ENCODE data around the gene UBL4B.

- TF ChIP-seq, protein P1, sequence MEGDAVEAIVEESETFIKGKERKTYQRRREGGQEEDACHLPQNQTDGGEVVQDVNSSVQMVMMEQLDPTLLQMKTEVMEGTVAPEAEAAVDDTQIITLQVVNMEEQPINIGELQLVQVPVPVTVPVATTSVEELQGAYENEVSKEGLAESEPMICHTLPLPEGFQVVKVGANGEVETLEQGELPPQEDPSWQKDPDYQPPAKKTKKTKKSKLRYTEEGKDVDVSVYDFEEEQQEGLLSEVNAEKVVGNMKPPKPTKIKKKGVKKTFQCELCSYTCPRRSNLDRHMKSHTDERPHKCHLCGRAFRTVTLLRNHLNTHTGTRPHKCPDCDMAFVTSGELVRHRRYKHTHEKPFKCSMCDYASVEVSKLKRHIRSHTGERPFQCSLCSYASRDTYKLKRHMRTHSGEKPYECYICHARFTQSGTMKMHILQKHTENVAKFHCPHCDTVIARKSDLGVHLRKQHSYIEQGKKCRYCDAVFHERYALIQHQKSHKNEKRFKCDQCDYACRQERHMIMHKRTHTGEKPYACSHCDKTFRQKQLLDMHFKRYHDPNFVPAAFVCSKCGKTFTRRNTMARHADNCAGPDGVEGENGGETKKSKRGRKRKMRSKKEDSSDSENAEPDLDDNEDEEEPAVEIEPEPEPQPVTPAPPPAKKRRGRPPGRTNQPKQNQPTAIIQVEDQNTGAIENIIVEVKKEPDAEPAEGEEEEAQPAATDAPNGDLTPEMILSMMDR (IDR thresholded peaks at IDR 0.05) = peak; percentile 21 to 75
- no peak for TF ChIP-seq POLR2A (IDR thresholded peaks at IDR 0.05)
- no peak for TF ChIP-seq POLR2AphosphoS5 (IDR thresholded peaks at IDR 0.05)
- no peak for TF ChIP-seq EP300 (IDR thresholded peaks at IDR 0.05)
Observed at GRCh38 chr1:110087812-110088738, 24.2 kb upstream of the UBL4B start.

All from suprapubic skin (tissue), 4 donors.